ENCODE measurements around the gene TMEM147. TPM values are rescaled to one million over a fixed set of nuclear protein-coding genes. Genes with fewer than 3 reads are reported as not detected.

Gene TMEM147
- 46.4 and 51.9 TPM in 2 replicates for total RNA-seq

DNA sequence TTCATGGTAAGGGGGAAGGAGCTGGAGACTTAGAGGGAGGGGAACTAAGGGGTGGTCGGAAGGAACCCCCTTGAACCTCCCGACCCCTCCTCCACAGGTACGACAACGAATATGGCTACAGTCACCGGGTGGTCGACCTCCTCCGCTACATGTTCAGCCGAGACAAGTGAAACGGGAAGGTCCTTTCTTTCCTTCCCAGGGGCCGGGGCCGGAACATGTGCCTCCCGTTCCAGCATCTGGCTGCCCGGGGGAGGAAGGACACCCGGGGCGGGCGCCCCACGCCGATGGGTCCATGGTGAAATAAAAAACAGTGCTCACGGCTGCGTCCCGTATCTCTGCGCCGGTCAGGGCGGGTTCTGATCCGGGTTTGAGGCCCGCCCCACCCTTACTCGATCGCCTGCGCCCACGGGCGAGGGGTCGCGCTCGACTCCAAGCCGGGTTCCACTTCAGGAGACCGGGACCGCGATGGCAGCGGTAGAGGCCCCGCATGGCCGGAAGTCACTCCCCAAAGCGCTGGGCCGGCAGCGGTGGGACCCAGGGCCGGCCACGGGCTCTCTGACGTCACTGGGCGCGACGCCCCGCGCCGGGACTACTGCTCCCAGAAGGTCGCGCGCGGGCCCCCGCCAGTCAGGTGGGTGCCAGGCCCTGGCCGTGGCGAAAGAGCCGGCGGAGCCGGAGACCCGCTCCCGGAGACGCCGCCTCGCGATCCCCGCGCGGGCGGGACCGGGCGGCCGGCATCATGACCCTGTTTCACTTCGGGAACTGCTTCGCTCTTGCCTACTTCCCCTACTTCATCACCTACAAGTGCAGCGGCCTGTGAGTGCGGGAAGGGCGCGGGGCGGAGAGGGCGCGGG is at the start of gene TMEM147:
Gene TMEM147, plus strand, starts transcription at position 626 of the 854 bp plus-strand sequence. Its CDS starts 114 bp downstream, at position 740.

GRCh38 chr19:35513628-35514281 is 31.7 kb upstream of the TMEM147 start, which contains the start of gene DMKN:
Gene DMKN, minus strand, starts transcription at chr19:35513649. Its CDS starts 174 bp downstream, at chr19:35513475.

GRCh38 chr19:35528218-35529038 is 17.0 kb upstream of the TMEM147 start, which contains the start of gene SBSN:
Gene SBSN, minus strand, starts transcription at chr19:35528311. Its CDS starts 30 bp downstream, at chr19:35528281.

DNA sequence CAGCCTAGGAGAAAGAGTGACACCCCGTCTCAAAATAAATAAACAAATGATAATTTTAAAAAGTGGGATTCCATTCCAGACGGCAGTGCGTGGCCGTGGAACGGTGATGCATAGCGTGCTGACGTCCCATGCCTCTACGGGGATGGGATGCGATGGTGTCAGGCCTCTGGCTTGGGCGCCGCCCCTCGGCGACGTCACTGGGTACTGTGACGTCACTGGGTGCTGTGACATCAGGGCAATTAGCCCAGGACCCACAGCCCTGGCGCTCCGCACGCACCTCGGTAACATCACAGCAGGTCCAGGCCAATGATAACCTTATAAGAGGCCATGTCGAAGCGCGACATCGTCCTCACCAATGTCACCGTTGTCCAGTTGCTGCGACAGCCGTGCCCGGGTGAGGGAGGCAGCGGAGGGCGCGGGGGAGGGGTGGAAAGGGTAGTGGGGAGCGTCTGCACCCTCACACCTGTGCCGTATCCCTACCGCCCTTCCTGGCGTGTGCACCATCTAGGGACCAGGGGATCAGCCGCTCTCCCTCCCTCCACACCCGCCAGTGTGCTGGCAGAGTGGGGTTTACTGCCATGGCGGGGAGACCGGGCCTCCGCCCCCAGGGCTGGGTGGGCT is 12.1 kb upstream of the TMEM147 start, which contains the start of gene GAPDHS:
Gene GAPDHS, plus strand, starts transcription at position 256 of the 621 bp plus-strand sequence. Its CDS starts 72 bp downstream, at position 328.

DNA sequence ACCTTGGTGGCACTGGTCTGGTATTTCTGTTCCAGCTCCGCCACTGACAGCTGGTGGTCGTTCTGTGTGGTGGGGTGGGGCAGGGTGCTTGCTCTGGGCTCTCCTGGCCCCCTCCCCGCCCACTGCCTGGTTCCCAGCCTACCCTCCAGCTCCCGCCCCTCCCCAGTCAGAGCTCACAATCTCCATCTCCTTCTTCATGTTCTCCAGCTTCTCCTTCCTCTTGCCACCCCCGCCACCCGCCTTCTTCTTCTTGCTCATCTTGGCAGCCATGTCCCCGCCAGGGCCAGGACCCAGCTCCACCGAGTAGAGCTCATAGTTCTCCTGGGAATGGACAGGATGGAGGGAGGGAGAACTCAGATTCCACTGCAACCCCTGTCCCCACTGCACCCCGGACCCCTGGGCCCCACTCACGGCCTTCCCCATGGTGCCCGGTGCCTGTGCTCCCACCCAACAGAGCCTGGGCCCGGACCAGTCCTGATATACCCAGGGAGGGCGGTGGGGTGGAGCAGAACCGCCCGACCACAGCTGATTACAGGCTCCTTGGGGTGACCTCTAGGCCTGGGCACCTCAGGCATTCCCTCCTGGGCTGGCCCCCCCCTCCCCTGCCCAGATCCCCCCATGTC is 17.9 kb downstream of the TMEM147 start, which contains the start of gene ATP4A:
Gene ATP4A, minus strand, starts transcription at position 452 of the 623 bp plus-strand sequence. Its CDS starts 29 bp downstream, at position 423.

DNA sequence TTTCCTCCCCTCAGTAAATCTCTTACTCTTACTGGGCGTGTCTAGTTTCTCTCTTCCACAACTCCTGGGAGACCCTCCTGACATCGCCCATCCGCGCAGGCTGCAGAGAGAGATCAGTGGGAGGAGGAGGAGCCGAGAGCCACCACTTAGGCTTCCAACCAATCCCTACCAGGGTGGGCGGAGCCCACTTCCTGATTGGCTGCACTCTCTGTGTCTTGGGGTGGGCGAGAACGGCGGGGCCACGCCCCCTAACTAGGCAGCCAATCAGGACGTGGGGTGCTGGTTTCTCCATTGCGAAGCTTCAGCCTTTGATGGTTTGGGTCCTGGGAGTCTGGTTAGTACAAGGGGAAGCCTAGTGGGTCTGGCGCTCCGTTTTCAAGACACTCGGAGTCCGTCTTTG is 40.4 kb downstream of the TMEM147 start, which contains the start of gene PMIS2:
Gene PMIS2, plus strand, starts transcription at position 326 of the 400 bp plus-strand sequence. CDS start 87 bp downstream, outside the sequence.

Other genes starting within 250 kb of the TMEM147 start
- not detected in 2 replicates for gene CD22, start 216.4 kb upstream of the TMEM147 start, total RNA-seq
- gene FFAR1, start 197.7 kb upstream of the TMEM147 start, total RNA-seq = not detected in 2 replicates
- not detected in 2 replicates for gene FFAR3, start 187.2 kb upstream of the TMEM147 start, total RNA-seq
- not detected in 2 replicates for gene GPR42, start 174.6 kb upstream of the TMEM147 start, total RNA-seq
- not detected in 2 replicates for gene FFAR2, start 97.4 kb upstream of the TMEM147 start, total RNA-seq
- not detected in 2 replicates for gene KRTDAP, start 55.2 kb upstream of the TMEM147 start, total RNA-seq
- 5.2 and 9.2 TPM in 2 replicates for gene DMKN, start 32.0 kb upstream of the TMEM147 start, total RNA-seq
- gene SBSN, start 17.3 kb upstream of the TMEM147 start, total RNA-seq = 0.65 and 1.6 TPM in 2 replicates
- not detected in 2 replicates for gene GAPDHS, start 12.2 kb upstream of the TMEM147 start, total RNA-seq
- gene ATP4A, start 18.0 kb downstream of the TMEM147 start, total RNA-seq = not detected in 2 replicates
- not detected in 2 replicates for gene PMIS2, start 40.5 kb downstream of the TMEM147 start, total RNA-seq
- 4.1 and 5.4 TPM in 2 replicates for gene HAUS5, start 67.1 kb downstream of the TMEM147 start, total RNA-seq
- 41.4 and 46.0 TPM in 2 replicates for gene RBM42, start 83.4 kb downstream of the TMEM147 start, total RNA-seq
- 0.65 TPM in 1 of 2 replicates, not detected in the other for gene ETV2, start 96.1 kb downstream of the TMEM147 start, total RNA-seq
- gene COX6B1, start 102.7 kb downstream of the TMEM147 start, total RNA-seq = 153 and 283 TPM in 2 replicates
- not detected in 2 replicates for gene UPK1A, start 120.9 kb downstream of the TMEM147 start, total RNA-seq
- gene ZBTB32, start 158.9 kb downstream of the TMEM147 start, total RNA-seq = not detected in 2 replicates
- 6.6 and 9.1 TPM in 2 replicates for gene KMT2B, start 172.4 kb downstream of the TMEM147 start, total RNA-seq
- 0.73 and 0.97 TPM in 2 replicates for gene IGFLR1, start 196.8 kb downstream of the TMEM147 start, total RNA-seq
- 6.8 and 7.2 TPM in 2 replicates for gene U2AF1L4, start 199.8 kb downstream of the TMEM147 start, total RNA-seq
- 6.5 and 8.9 TPM in 2 replicates for gene PSENEN, start 200.0 kb downstream of the TMEM147 start, total RNA-seq
- 11.4 and 14.7 TPM in 2 replicates for gene LIN37, start 202.9 kb downstream of the TMEM147 start, total RNA-seq
- 13.6 and 14.8 TPM in 2 replicates for gene HSPB6, start 211.4 kb downstream of the TMEM147 start, total RNA-seq
- gene PROSER3, start 212.6 kb downstream of the TMEM147 start, total RNA-seq = 10.2 and 10.6 TPM in 2 replicates
- gene ARHGAP33, start 229.9 kb downstream of the TMEM147 start, total RNA-seq = 3.0 and 6.8 TPM in 2 replicates